Measurements from ENCODE around the gene TEPSIN.

DNA sequence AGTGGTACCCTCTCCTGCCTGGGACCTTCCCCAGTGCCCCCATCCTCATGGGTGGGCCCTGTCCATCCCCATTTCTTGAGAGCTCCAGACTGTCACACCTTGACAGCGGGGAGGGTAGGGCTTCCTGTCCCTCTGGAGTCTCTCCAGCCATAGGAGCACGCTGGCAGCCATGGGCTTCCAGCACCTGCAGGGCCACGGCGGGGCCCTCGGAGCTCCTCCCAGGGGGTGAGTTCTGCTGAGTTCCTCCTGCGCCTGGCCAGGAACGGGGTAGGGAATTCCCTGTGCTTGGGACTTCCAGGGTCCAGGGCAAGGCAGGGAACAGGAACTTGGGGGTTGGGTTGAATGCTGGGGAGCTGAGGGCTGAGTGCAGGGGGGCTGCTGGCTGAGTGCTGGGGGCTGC, 49.8 kb downstream of the TEPSIN start:
- TF ChIP-seq CTCF (IDR thresholded peaks at IDR 0.05), result no peak
- TF ChIP-seq POLR2AphosphoS5 (IDR thresholded peaks at IDR 0.05), result no peak
- TF ChIP-seq EP300 (IDR thresholded peaks at IDR 0.05; ENCODE audit: low read depth), result no peak
- no peak for TF ChIP-seq POLR2A (IDR thresholded peaks at IDR 0.05)

Measured in transverse colon (tissue), 4 donors.